Mesendoderm (in vitro differentiated cells): ENCODE measurements around the gene EPHB4. TPM values are rescaled to one million over a fixed set of nuclear protein-coding genes. Genes with fewer than 3 reads are reported as not detected.

Experiments used
- DNase-seq: peaks from one replicate; pipeline ENCODE4 v3.0.0; 2013
- H2AK5ac ChIP-seq: 2 replicates; pipeline ENCODE4 v1.6.1; 2013; ENCODE audit warnings: low read length, inconsistent platforms
- H2BK120ac ChIP-seq: 2 replicates; pipeline ENCODE4 v1.6.1; 2013; ENCODE audit warnings: low read depth, mild to moderate bottlenecking, low read length, moderate library complexity, mixed read lengths
- H2BK15ac ChIP-seq: replicated peaks from 2 replicates; pipeline ENCODE4 v1.6.1; 2013; ENCODE audit warnings: low read depth, mild to moderate bottlenecking, moderate library complexity
- H2BK5ac ChIP-seq: 2 replicates; pipeline ENCODE4 v1.6.1; 2013; ENCODE audit warnings: low read length, inconsistent platforms
- H3K18ac ChIP-seq: 2 replicates; pipeline ENCODE4 v1.6.1; 2013; ENCODE audit warnings: mild to moderate bottlenecking, low read length, mixed read lengths
- H3K23ac ChIP-seq: one replicate; pipeline ENCODE4 v1.6.1; 2013; ENCODE audit warnings: low read length
- H3K27ac ChIP-seq: 2 replicates; pipeline ENCODE4 v1.5.1; 2013; ENCODE audit warnings: low read depth, mild to moderate bottlenecking, inconsistent platforms, low read length, moderate library complexity
- H3K27me3 ChIP-seq: 2 replicates; pipeline ENCODE4 v1.6.1; 2013; ENCODE audit warnings: low read length, control low read depth, mild to moderate bottlenecking, inconsistent platforms; ENCODE audit not compliant: insufficient read depth, poor library complexity
- H3K36me3 ChIP-seq: 2 replicates; pipeline ENCODE4 v1.6.1; 2013; ENCODE audit warnings: low read length, inconsistent platforms; ENCODE audit not compliant: control insufficient read depth, insufficient read depth
- H3K4ac ChIP-seq: one replicate; pipeline ENCODE4 v1.6.1; 2013; ENCODE audit warnings: low read depth, mild to moderate bottlenecking, low read length, moderate library complexity
- H3K4me1 ChIP-seq: 2 replicates; pipeline ENCODE4 v1.6.1; 2013; ENCODE audit warnings: low read depth, low read length, inconsistent platforms; ENCODE audit not compliant: control insufficient read depth
- H3K4me2 ChIP-seq: 2 replicates; pipeline ENCODE4 v1.6.1; 2013; ENCODE audit warnings: low read length
- H3K4me3 ChIP-seq: 2 replicates; pipeline ENCODE4 v1.5.1; 2013; ENCODE audit warnings: mild to moderate bottlenecking, low read length
- H3K56ac ChIP-seq: one replicate; pipeline ENCODE4 v1.6.1; 2013; ENCODE audit warnings: low read length
- H3K79me1 ChIP-seq: 2 replicates; pipeline ENCODE4 v1.6.1; 2013; ENCODE audit warnings: low read length, inconsistent platforms
- H3K79me2 ChIP-seq: 2 replicates; pipeline ENCODE4 v1.6.1; 2013; ENCODE audit warnings: mild to moderate bottlenecking, low read length; ENCODE audit not compliant: control insufficient read depth, insufficient read depth
- H3K9ac ChIP-seq: 2 replicates; pipeline ENCODE4 v1.6.1; 2013; ENCODE audit warnings: low read length, inconsistent platforms
- H4K5ac ChIP-seq: one replicate; pipeline ENCODE4 v1.6.1; 2013; ENCODE audit warnings: low read length
- H4K8ac ChIP-seq: one replicate; pipeline ENCODE4 v1.6.1; 2013; ENCODE audit warnings: low read depth, mild to moderate bottlenecking, control low read depth, low read length, moderate library complexity
- WGBS: extraction: QIAGEN DNeasy Blood & Tissue Kit; methylation state at CpG from one replicate; pipeline ENCODE4 v1.1.7; 2013; ENCODE audit warnings: low lambda C conversion rate, missing lambda C conversion rate; ENCODE audit not compliant: insufficient coverage; ENCODE audit errors: extremely low coverage; 5-methylcytosine and 5-hydroxymethylcytosine counted together
- polyA plus RNA-seq, 2 experiments: library from polyadenylated mRNA; stranded (reverse); fragments of 200-250 nt; gene quantifications; one replicate each; pipeline ENCODE4 v1.2.3, GENCODE V29; 2013

Gene EPHB4
- polyA plus RNA-seq (2013, experiment 1 of 2) = 64.2 TPM
- 64.1 TPM for polyA plus RNA-seq (2013, experiment 2 of 2)

GRCh38 chr7:100827330-100828226 lies at the start of gene EPHB4:
Gene EPHB4, minus strand, starts transcription at chr7:100827523. Its CDS starts 493 bp downstream, at chr7:100827030.
- Histone ChIP-seq H4K5ac (no peak within 1 kb of the TSS), H3K4ac (peak within 1 kb of the TSS; percentile 92), H3K23ac (peak within 1 kb of the TSS; percentile 9), H4K8ac (no peak within 1 kb of the TSS), H2BK5ac (peak within 1 kb of the TSS; percentile 6), H3K56ac (peak within 1 kb of the TSS; percentile 88), H3K9ac (peak within 1 kb of the TSS; percentile 86), H3K4me1 (peaks cover 2% of the 10 kb centered on the region), H3K79me2 (peaks cover 42% of the 10 kb centered on the region), H3K79me1 (peaks cover 24% of the 10 kb centered on the region), H2AK5ac (no peak within 1 kb of the TSS), H3K27me3 (no peaks in the 10 kb centered on the region), H3K27ac (peak within 1 kb of the TSS; percentile 91), H3K36me3 (peaks cover 13% of the 10 kb centered on the region), H3K4me3 (peak within 1 kb of the TSS; percentile 97), H3K4me2 (peak within 1 kb of the TSS; percentile 87), H2BK120ac (peak within 1 kb of the TSS; percentile 46), H3K18ac (peak within 1 kb of the TSS; percentile 94), H2BK15ac (no peak within 1 kb of the TSS)
- WGBS = no CpG with 5 or more reads among the region's 80 CpGs
- DNase-seq = peak; percentile 97

- Histone ChIP-seq H3K56ac (peak overlapping the region; percentile 100), H3K18ac (peak overlapping the region; percentile 89), H2BK5ac (peak overlapping the region; percentile 46), H2AK5ac (peak overlapping the region; percentile 92), H4K8ac (peak overlapping the region; percentile 29), H3K4me2 (peak overlapping the region; percentile 73), H3K4me1 (peaks cover 4% of the 10 kb centered on the region), H2BK15ac (no peak overlapping the region), H3K9ac (peak overlapping the region; percentile 100), H3K23ac (peak overlapping the region; percentile 72), H3K4ac (peak overlapping the region; percentile 98), H3K79me2 (peaks cover 49% of the 10 kb centered on the region), H3K36me3 (peaks cover 17% of the 10 kb centered on the region), H3K27ac (peak overlapping the region; percentile 85), H3K4me3 (peak overlapping the region; percentile 100), H3K79me1 (peaks cover 9% of the 10 kb centered on the region), H4K5ac (no peak overlapping the region), H3K27me3 (no peaks in the 10 kb centered on the region), H2BK120ac (peak overlapping the region; percentile 48)
- no peak for DNase-seq
- WGBS = no CpG with 5 or more reads among the region's 39 CpGs
These were observed 48.0 kb upstream of the EPHB4 start for GRCh38 chr7:100875356-100875751.

GRCh38 chr7:100874577-100875355 lies 47.4 kb upstream of the EPHB4 start, which contains the start of gene SRRT:
Gene SRRT, plus strand, starts transcription at chr7:100875103. Its CDS starts 488 bp downstream, at chr7:100875591.
- Histone ChIP-seq H2BK5ac (peak within 1 kb of the TSS; percentile 87), H2BK15ac (no peak within 1 kb of the TSS), H3K4me2 (peak within 1 kb of the TSS; percentile 73), H3K9ac (peak within 1 kb of the TSS; percentile 100), H3K27me3 (no peaks in the 10 kb centered on the region), H4K5ac (peak within 1 kb of the TSS; percentile 36), H3K4ac (peak within 1 kb of the TSS; percentile 98), H3K56ac (peak within 1 kb of the TSS; percentile 100), H3K4me3 (peak within 1 kb of the TSS; percentile 100), H3K23ac (peak within 1 kb of the TSS; percentile 72), H3K27ac (peak within 1 kb of the TSS; percentile 93), H3K79me1 (peaks cover 8% of the 10 kb centered on the region), H3K36me3 (peaks cover 17% of the 10 kb centered on the region), H4K8ac (peak within 1 kb of the TSS; percentile 96), H2BK120ac (peak within 1 kb of the TSS; percentile 48), H3K4me1 (peaks cover 4% of the 10 kb centered on the region), H2AK5ac (peak within 1 kb of the TSS; percentile 92), H3K79me2 (peaks cover 45% of the 10 kb centered on the region), H3K18ac (peak within 1 kb of the TSS; percentile 89)
- no CpG with 5 or more reads among the region's 79 CpGs for WGBS
- DNase-seq = peak; percentile 99

GRCh38 chr7:100874300-100874576 lies 46.9 kb upstream of the EPHB4 start:
- WGBS = no CpG with 5 or more reads among the region's 8 CpGs
- H3K36me3 ChIP-seq = peaks cover 17% of the 10 kb centered on the region

GRCh38 chr7:100873599-100874299 lies 46.4 kb upstream of the EPHB4 start:
- H3K79me1 ChIP-seq = peaks cover 8% of the 10 kb centered on the region
- H3K4me2 ChIP-seq = no peak overlapping the region
- H2BK5ac ChIP-seq = no peak overlapping the region
- H3K23ac ChIP-seq = no peak overlapping the region
- no peaks in the 10 kb centered on the region for H3K27me3 ChIP-seq
- H2AK5ac ChIP-seq = no peak overlapping the region
- H3K4ac ChIP-seq = no peak overlapping the region
- H4K8ac ChIP-seq = peak overlapping the region; percentile 96
- peak overlapping the region; percentile 93 for H3K27ac ChIP-seq
- DNase-seq = no peak
- H3K4me3 ChIP-seq = no peak overlapping the region
- H4K5ac ChIP-seq = peak overlapping the region; percentile 36
- WGBS = no CpG with 5 or more reads among the region's 10 CpGs
- no peak overlapping the region for H2BK120ac ChIP-seq
- peak overlapping the region; percentile 97 for H3K56ac ChIP-seq
- H3K18ac ChIP-seq = no peak overlapping the region
- no peak overlapping the region for H2BK15ac ChIP-seq
- peaks cover 35% of the 10 kb centered on the region for H3K79me2 ChIP-seq
- peaks cover 4% of the 10 kb centered on the region for H3K4me1 ChIP-seq
- H3K36me3 ChIP-seq = peaks cover 17% of the 10 kb centered on the region
- H3K9ac ChIP-seq = no peak overlapping the region

More at GRCh38 chr7:100874300-100874576, 46.9 kb upstream of the EPHB4 start:
- Histone ChIP-seq H4K5ac (peak overlapping the region; percentile 36), H3K9ac (peak overlapping the region; percentile 94), H3K4me3 (peak overlapping the region; percentile 53), H3K27me3 (no peaks in the 10 kb centered on the region), H2BK15ac (no peak overlapping the region), H4K8ac (peak overlapping the region; percentile 96), H3K4ac (peak overlapping the region; percentile 89), H2BK120ac (no peak overlapping the region), H2AK5ac (no peak overlapping the region), H3K56ac (peak overlapping the region; percentile 97), H3K4me1 (peaks cover 4% of the 10 kb centered on the region), H3K79me1 (peaks cover 8% of the 10 kb centered on the region), H3K23ac (no peak overlapping the region), H3K79me2 (peaks cover 40% of the 10 kb centered on the region), H2BK5ac (no peak overlapping the region), H3K4me2 (peak overlapping the region; percentile 7), H3K27ac (peak overlapping the region; percentile 93), H3K18ac (peak overlapping the region; percentile 77)
- DNase-seq = peak; percentile 70
